Measurements from ENCODE around the gene OTX1. TPM values are rescaled to one million over a fixed set of nuclear protein-coding genes. Genes with fewer than 3 reads are reported as not detected.

OTX1 gene
- total and polyA plus RNA-seq, 11 donors = 0.15 TPM; not detected in 10

- Histone ChIP-seq H3K4me3 (no peak overlapping the region), H3K4me1 (no peaks in the 10 kb centered on the region), H3K36me3 (no peaks in the 10 kb centered on the region), H3K9me3 (no peaks in the 10 kb centered on the region), H3K27ac (no peak overlapping the region), H3K27me3 (no peaks in the 10 kb centered on the region)
- ATAC-seq (no peak), DNase-seq (no peak)
- 90 to 94% (median 92%) methylated on average over 4 of the region's 4 CpGs for WGBS, 4 donors
- intact Hi-C loops (cut with DNase I) = no loop called here
- TF ChIP-seq POLR2A (IDR thresholded peaks at IDR 0.05) (no peak), CTCF (IDR thresholded peaks at IDR 0.05) (no peak)
These were observed 15.0 kb upstream of the OTX1 start for GRCh38 chr2:63035660-63036059.

GRCh38 chr2:63038034-63038433 is 12.6 kb upstream of the OTX1 start:
- ATAC-seq = no peak

GRCh38 chr2:63040586-63040985 is 10.0 kb upstream of the OTX1 start:
- H3K27ac ChIP-seq = no peak overlapping the region
- H3K4me1 ChIP-seq = no peaks in the 10 kb centered on the region
- no peak for DNase-seq
- H3K9me3 ChIP-seq = no peaks in the 10 kb centered on the region
- intact Hi-C loops (cut with DNase I) = no loop called here
- H3K4me3 ChIP-seq = no peak overlapping the region
- ATAC-seq = no peak
- peaks cover 0 to 7% (median 0%) of the 10 kb centered on the region in 9 donors for H3K36me3 ChIP-seq
- TF ChIP-seq CTCF (IDR thresholded peaks at IDR 0.05) = no peak
- TF ChIP-seq POLR2A (IDR thresholded peaks at IDR 0.05) = no peak
- peaks cover 8 to 40% (median 21%) of the 10 kb centered on the region in 9 donors for H3K27me3 ChIP-seq
- 97 to 100% (median 100%) methylated on average over 1 of the region's 1 CpG for WGBS, 4 donors

More at GRCh38 chr2:63038034-63038433, 12.6 kb upstream of the OTX1 start:
- intact Hi-C loops (cut with DNase I) = no loop called here
- no peak for DNase-seq
- no peaks in the 10 kb centered on the region for H3K36me3 ChIP-seq
- H3K4me1 ChIP-seq = no peaks in the 10 kb centered on the region
- no peak overlapping the region for H3K27ac ChIP-seq
- peaks cover 0 to 18% (median 7%) of the 10 kb centered on the region in 9 donors for H3K27me3 ChIP-seq
- H3K4me3 ChIP-seq = no peak overlapping the region
- WGBS, 4 donors = 97 to 99% (median 98%) methylated on average over 4 of the region's 4 CpGs
- H3K9me3 ChIP-seq = no peaks in the 10 kb centered on the region
- TF ChIP-seq POLR2A (IDR thresholded peaks at IDR 0.05) (no peak), CTCF (IDR thresholded peaks at IDR 0.05) (no peak)

GRCh38 chr2:63041592-63041991 is 9.0 kb upstream of the OTX1 start:
- intact Hi-C loops (cut with DNase I) = no loop called here
- DNase-seq (no peak), ATAC-seq (no peak)
- Histone ChIP-seq H3K36me3 (peaks cover 0 to 12% (median 0%) of the 10 kb centered on the region in 9 donors), H3K4me1 (no peaks in the 10 kb centered on the region), H3K27me3 (peaks cover 8 to 50% (median 28%) of the 10 kb centered on the region in 9 donors), H3K9me3 (no peaks in the 10 kb centered on the region), H3K27ac (no peak overlapping the region), H3K4me3 (no peak overlapping the region)
- TF ChIP-seq CTCF (IDR thresholded peaks at IDR 0.05) (no peak), POLR2A (IDR thresholded peaks at IDR 0.05) (no peak)
- 96 to 100% (median 98%) methylated on average over 1 of the region's 1 CpG for WGBS, 4 donors

Measured in heart left ventricle (tissue), 16 donors.